A549 (cell line): Measurements from ENCODE around the gene MFF. TPM values are rescaled to one million over a fixed set of nuclear protein-coding genes. Genes with fewer than 3 reads are reported as not detected.

Experiments used
- ATAC-seq, 2 experiments: fragments of 200-7000 bp in 1 of 2; fragments of >200 bp in 1 of 2; cut with Nextera tagmentation in 1 of 2; cut with Tn5 transposase in 1 of 2; 3 replicates each; pipeline versions ENCODE4 v1.8.0 to v1.9.1; 2018 to 2020; ENCODE audit warnings: mild to moderate bottlenecking in 1 of 2, moderate library complexity in 1 of 2
- CTCF ChIA-PET: fragments of 300-600 bp; sonication (Branson Sonifier 250); formaldehyde crosslinking; extraction: SDS; loops from one replicate; lab custom pipeline; 2021; ENCODE audit warnings: antibody characterized with exemption, inconsistent platforms; lab: Yijun Ruan, JAX
- POLR2A ChIA-PET: fragments of 350-600 bp; formaldehyde crosslinking; extraction: SDS; loops from one replicate; lab custom pipeline; 2021; ENCODE audit warnings: antibody characterized with exemption, inconsistent platforms; lab: Yijun Ruan, JAX
- DNase-seq, 2 experiments: peaks; one replicate each; pipeline versions ENCODE4 v3.0.0 to v3.0.0-alpha.2; 2011 to 2016; ENCODE audit warnings: low read depth in 1 of 2, low spot score in 1 of 2
- FAIRE-seq: peaks from 2 replicates; lab custom pipeline; 2011; peaks lifted over from hg19 to GRCh38; lab: Jason Lieb, UNC
- H3K27ac ChIP-seq, 2 experiments: fragments of >200 bp; sonication (Bioruptor Twin); formaldehyde crosslinking; 3 replicates each; pipeline ENCODE4 v1.5.1; 2016 to 2017
- H3K4me1 ChIP-seq: fragments of >200 bp; sonication (Bioruptor Twin); formaldehyde crosslinking; 3 replicates; pipeline ENCODE4 v1.6.1; 2016
- H3K4me2 ChIP-seq: fragments of >200 bp; sonication (Bioruptor Twin); formaldehyde crosslinking; 3 replicates; pipeline ENCODE4 v1.6.1; 2016
- H3K4me3 ChIP-seq: fragments of >200 bp; sonication (Bioruptor Twin); formaldehyde crosslinking; 3 replicates; pipeline ENCODE4 v1.5.1; 2016
- H3K9me3 ChIP-seq: fragments of >200 bp; sonication (Bioruptor Twin); formaldehyde crosslinking; 3 replicates; pipeline ENCODE4 v1.6.1; 2016
- CTCF ChIP-seq: fragments of >200 bp; sonication (Bioruptor Twin); formaldehyde crosslinking; IDR thresholded peaks from 3 replicates; pipeline ENCODE4 v1.5.1; 2016
- ESRRA ChIP-seq: fragments of 150-350 bp; IDR thresholded peaks from 2 replicates; pipeline ENCODE4 v1.6.1; 2014; ENCODE audit warnings: mild to moderate bottlenecking, low read length, borderline replicate concordance
- JUNB ChIP-seq: fragments of >200 bp; sonication (Bioruptor Twin); formaldehyde crosslinking; IDR thresholded peaks from 2 replicates; pipeline ENCODE4 v1.6.1; 2016
- KDM1A ChIP-seq: fragments of 200-600 bp; sonication (generic); IDR thresholded peaks from 2 replicates; pipeline ENCODE4 v1.6.1; 2016; ENCODE audit warnings: low read depth, mild to moderate bottlenecking
- MAFK ChIP-seq: fragments of 450-650 bp; IDR thresholded peaks from 2 replicates; pipeline ENCODE4 v1.6.1; 2014; ENCODE audit not compliant: partially characterized antibody
- MAZ ChIP-seq: fragments of 150-350 bp; IDR thresholded peaks from 2 replicates; pipeline ENCODE4 v1.6.1; 2014; ENCODE audit warnings: antibody characterized with exemption, low read depth, low read length, borderline replicate concordance
- NFE2L2 ChIP-seq: fragments of 150-350 bp; conservative IDR thresholded peaks from 2 replicates; pipeline ENCODE4 v1.6.1; 2014; ENCODE audit warnings: low read length
- PHF8 ChIP-seq: fragments of 200-600 bp; sonication (generic); IDR thresholded peaks from 2 replicates; pipeline ENCODE4 v1.6.1; 2016; ENCODE audit warnings: low read depth, mild to moderate bottlenecking, antibody characterized with exemption, moderate library complexity, borderline replicate concordance
- POLR2AphosphoS2 ChIP-seq: conservative IDR thresholded peaks from 2 replicates; pipeline ENCODE4 v1.6.1; 2012; ENCODE audit warnings: low read length, improper control_type of control experiment, inconsistent platforms
- RAD21 ChIP-seq, 2 experiments: fragments of >200 bp in 1 of 2; sonication (Bioruptor Twin) in 1 of 2; formaldehyde crosslinking in 1 of 2; IDR thresholded peaks in 1 of 2; conservative IDR thresholded peaks in 1 of 2; 2 replicates in 1 of 2; 3 replicates in 1 of 2; pipeline ENCODE4 v1.6.1; 2012 to 2018; ENCODE audit warnings: inconsistent platforms in 1 of 2
- RARB ChIP-seq: fragments of 250-450 bp; sonication (Bioruptor Pico); IDR thresholded peaks from 2 replicates; pipeline ENCODE4 v1.8.0; 2021; ENCODE audit warnings: mild to moderate bottlenecking, moderate library complexity
- TFCP2L1 ChIP-seq: fragments of 250-450 bp; sonication (Bioruptor Pico); IDR thresholded peaks from 2 replicates; pipeline ENCODE4 v1.5.0; 2021; ENCODE audit warnings: mild to moderate bottlenecking
- TP53 ChIP-seq: fragments of 250-450 bp; sonication (Bioruptor Pico); IDR thresholded peaks from 2 replicates; pipeline ENCODE4 v1.5.0; 2021; ENCODE audit warnings: mild to moderate bottlenecking, moderate library complexity
- ZC3H11A ChIP-seq: fragments of 450-650 bp; IDR thresholded peaks from 2 replicates; pipeline ENCODE4 v1.6.1; 2014; ENCODE audit warnings: antibody characterized with exemption, mild to moderate bottlenecking
- ZFP36 ChIP-seq: fragments of 450-650 bp; IDR thresholded peaks from 2 replicates; pipeline ENCODE4 v1.6.1; 2014; ENCODE audit warnings: borderline replicate concordance; ENCODE audit not compliant: partially characterized antibody
- ZNF302 ChIP-seq: fragments of 250-450 bp; sonication (Bioruptor Pico); IDR thresholded peaks from 2 replicates; pipeline ENCODE4 v1.9.0; 2021; ENCODE audit warnings: inconsistent platforms, mild to moderate bottlenecking, moderate library complexity
- WGBS: methylation state at CpG from one replicate; pipeline ENCODE4 v1.1.6; 2017; ENCODE audit errors: missing lambda C conversion rate; 5-methylcytosine and 5-hydroxymethylcytosine counted together
- polyA plus RNA-seq, 4 experiments: library from polyadenylated mRNA; depleted of rRNA in 3 of 4; stranded (reverse); fragments of >200 nt; fragmentation: RNase III in 1 of 4; extraction: RNeasy Plus Mini Kit Qiagen cat#74134 plus additional on column Dnase treatment in 1 of 4; gene quantifications; 2 replicates in 3 of 4; 3 replicates in 1 of 4; pipeline ENCODE4 v1.2.3, GENCODE V29; 2011 to 2017
- TF ChIP-seq, protein P1 (sequence below): fragments of 200-600 bp; sonication (generic); IDR thresholded peaks from 2 replicates; pipeline ENCODE4 v1.6.1; 2016; ENCODE audit warnings: antibody characterized with exemption, mild to moderate bottlenecking, moderate library complexity
- TF ChIP-seq, protein P2 (sequence below): fragments of 250-450 bp; sonication (Bioruptor Pico); IDR thresholded peaks from 2 replicates; pipeline ENCODE4 v1.5.0; 2021; ENCODE audit warnings: mild to moderate bottlenecking, moderate library complexity, borderline replicate concordance
- TF ChIP-seq, protein P3 (sequence below): IDR thresholded peaks from 2 replicates; pipeline ENCODE4 v1.6.1; 2012

The MFF gene
- polyA plus RNA-seq, 2 of the 4 experiments (the other 2 are of a cell fraction), result 135 to 252 TPM

GRCh38 chr2:227312579-227312978 is 12.5 kb upstream of the MFF start:
- Histone ChIP-seq H3K4me1 (no peaks in the 10 kb centered on the region), H3K9me3 (no peaks in the 10 kb centered on the region), H3K27ac (no peak overlapping the region), H3K4me2 (no peak overlapping the region), H3K4me3 (no peak overlapping the region)
- POLR2A ChIA-PET, result no interaction called here
- DNase-seq, result no peak
- WGBS, result 77% methylated on average over 2 of the region's 2 CpGs
- no peak for ATAC-seq
- TF ChIP-seq KDM1A, result no peak
- no peak for TF ChIP-seq TP53 (CRISPR knock-in tag)
- no peak for TF ChIP-seq ESRRA
- TF ChIP-seq ZNF302 (CRISPR knock-in tag), result no peak
- TF ChIP-seq RAD21 (conservative IDR thresholded peaks at IDR 0.05 in 1 of 2, IDR thresholded peaks at IDR 0.05 in 1 of 2), result no peak
- TF ChIP-seq PHF8, result no peak
- TF ChIP-seq MAFK, result no peak
- no peak for TF ChIP-seq RARB (CRISPR knock-in tag)
- TF ChIP-seq ZC3H11A, result no peak
- no peak for TF ChIP-seq JUNB
- TF ChIP-seq TFCP2L1, result no peak
- no peak for TF ChIP-seq POLR2AphosphoS2
- TF ChIP-seq MAZ, result no peak
- TF ChIP-seq ZFP36, result no peak
- TF ChIP-seq, protein P1, sequence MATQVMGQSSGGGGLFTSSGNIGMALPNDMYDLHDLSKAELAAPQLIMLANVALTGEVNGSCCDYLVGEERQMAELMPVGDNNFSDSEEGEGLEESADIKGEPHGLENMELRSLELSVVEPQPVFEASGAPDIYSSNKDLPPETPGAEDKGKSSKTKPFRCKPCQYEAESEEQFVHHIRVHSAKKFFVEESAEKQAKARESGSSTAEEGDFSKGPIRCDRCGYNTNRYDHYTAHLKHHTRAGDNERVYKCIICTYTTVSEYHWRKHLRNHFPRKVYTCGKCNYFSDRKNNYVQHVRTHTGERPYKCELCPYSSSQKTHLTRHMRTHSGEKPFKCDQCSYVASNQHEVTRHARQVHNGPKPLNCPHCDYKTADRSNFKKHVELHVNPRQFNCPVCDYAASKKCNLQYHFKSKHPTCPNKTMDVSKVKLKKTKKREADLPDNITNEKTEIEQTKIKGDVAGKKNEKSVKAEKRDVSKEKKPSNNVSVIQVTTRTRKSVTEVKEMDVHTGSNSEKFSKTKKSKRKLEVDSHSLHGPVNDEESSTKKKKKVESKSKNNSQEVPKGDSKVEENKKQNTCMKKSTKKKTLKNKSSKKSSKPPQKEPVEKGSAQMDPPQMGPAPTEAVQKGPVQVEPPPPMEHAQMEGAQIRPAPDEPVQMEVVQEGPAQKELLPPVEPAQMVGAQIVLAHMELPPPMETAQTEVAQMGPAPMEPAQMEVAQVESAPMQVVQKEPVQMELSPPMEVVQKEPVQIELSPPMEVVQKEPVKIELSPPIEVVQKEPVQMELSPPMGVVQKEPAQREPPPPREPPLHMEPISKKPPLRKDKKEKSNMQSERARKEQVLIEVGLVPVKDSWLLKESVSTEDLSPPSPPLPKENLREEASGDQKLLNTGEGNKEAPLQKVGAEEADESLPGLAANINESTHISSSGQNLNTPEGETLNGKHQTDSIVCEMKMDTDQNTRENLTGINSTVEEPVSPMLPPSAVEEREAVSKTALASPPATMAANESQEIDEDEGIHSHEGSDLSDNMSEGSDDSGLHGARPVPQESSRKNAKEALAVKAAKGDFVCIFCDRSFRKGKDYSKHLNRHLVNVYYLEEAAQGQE, result no peak
- TF ChIP-seq CTCF, result no peak
- TF ChIP-seq, protein P2, sequence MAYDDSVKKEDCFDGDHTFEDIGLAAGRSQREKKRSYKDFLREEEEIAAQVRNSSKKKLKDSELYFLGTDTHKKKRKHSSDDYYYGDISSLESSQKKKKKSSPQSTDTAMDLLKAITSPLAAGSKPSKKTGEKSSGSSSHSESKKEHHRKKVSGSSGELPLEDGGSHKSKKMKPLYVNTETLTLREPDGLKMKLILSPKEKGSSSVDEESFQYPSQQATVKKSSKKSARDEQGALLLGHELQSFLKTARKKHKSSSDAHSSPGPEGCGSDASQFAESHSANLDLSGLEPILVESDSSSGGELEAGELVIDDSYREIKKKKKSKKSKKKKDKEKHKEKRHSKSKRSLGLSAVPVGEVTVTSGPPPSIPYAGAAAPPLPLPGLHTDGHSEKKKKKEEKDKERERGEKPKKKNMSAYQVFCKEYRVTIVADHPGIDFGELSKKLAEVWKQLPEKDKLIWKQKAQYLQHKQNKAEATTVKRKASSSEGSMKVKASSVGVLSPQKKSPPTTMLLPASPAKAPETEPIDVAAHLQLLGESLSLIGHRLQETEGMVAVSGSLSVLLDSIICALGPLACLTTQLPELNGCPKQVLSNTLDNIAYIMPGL (CRISPR knock-in tag), result no peak
- TF ChIP-seq NFE2L2, result no peak
- CTCF ChIA-PET, result no interaction called here
- no peak for FAIRE-seq

DNA sequence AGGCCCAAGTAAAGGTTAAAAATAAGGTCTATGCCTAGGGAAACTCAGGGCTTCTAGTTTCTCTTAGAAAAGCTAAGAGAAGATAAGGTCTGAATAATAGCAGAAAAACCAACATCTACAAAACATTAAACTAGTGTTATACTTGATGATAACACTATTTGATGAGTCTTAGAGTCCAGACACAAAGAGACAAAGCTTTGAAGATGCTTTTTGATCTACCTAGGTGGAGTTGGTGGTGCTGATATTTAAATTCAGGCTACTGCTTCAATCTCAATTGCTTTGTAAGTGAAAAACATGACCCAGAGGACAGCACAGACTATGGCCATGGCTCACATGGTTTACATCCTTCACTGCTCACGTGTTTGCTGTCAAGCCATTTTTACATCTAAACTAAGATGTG is 11.7 kb upstream of the MFF start:
- ATAC-seq (no peak), FAIRE-seq (no peak), DNase-seq (no peak)
- ChIA-PET CTCF (no interaction called here), POLR2A (no interaction called here)
- TF ChIP-seq, protein P3, sequence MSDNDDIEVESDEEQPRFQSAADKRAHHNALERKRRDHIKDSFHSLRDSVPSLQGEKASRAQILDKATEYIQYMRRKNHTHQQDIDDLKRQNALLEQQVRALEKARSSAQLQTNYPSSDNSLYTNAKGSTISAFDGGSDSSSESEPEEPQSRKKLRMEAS, result no peak
- TF ChIP-seq ESRRA, result no peak
- no peak for TF ChIP-seq JUNB
- Histone ChIP-seq H3K4me3 (no peak overlapping the region), H3K4me1 (no peaks in the 10 kb centered on the region), H3K4me2 (no peak overlapping the region), H3K27ac (no peak overlapping the region), H3K9me3 (no peaks in the 10 kb centered on the region)
- WGBS, result 97% methylated on average over 1 of the region's 1 CpG
